HG03159 (cell line): ENCODE measurements around the gene FOXD2.
A peak's percentile ranks its signal among the peaks of the same experiment; 100 is the strongest.

Source experiments
- ATAC-seq: cut with Tn5 transposase; IDR thresholded peaks from one replicate; pipeline ENCODE4 v1.9.1; 2021; ENCODE audit warnings: mild to moderate bottlenecking, moderate library complexity; ENCODE audit not compliant: unreplicated experiment

FOXD2 gene

DNA sequence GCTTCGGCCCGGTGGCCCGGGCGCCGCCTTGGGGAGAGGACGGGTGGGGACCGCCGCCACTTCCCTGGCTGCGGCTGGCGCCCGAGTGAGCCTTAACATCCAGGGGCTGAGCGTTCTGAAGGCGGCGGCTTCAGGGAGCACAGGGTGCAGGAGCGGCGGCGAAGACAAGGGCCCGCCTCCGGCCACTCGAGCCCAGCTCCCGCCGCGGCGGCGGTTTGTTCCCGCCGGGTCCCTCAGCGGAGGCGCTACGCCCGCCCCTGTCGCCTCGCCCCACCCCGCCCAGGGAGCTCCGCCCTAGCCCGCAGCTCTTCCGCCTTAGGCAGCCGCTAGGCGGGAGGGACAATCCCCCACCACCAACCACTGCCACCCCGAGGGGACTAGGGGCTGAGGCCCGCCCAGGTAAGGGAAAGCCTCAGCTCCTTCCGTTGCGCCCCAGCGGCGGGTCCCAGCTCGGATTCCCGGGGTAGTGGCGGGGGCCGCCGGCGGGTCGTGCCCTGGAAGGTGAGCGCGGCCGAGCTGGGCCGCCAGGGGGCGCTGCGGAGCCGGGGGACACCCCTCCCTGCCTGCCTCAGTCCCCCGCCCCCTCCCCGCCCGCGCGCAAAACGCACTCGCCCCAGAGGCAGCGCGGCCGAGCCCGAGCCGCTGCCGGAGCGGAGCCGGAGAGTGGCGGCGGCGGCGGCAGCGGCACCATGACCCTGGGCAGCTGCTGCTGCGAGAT, at the start of gene FOXD2:
Gene FOXD2, plus strand, starts transcription at position 598 of the 718 bp plus-strand sequence. Its CDS starts 92 bp downstream, at position 690.
- ATAC-seq = peak; percentile 77

GRCh38 chr1:47388891-47389238, 49.0 kb upstream of the FOXD2 start:
- peak; percentile 77 for ATAC-seq

DNA sequence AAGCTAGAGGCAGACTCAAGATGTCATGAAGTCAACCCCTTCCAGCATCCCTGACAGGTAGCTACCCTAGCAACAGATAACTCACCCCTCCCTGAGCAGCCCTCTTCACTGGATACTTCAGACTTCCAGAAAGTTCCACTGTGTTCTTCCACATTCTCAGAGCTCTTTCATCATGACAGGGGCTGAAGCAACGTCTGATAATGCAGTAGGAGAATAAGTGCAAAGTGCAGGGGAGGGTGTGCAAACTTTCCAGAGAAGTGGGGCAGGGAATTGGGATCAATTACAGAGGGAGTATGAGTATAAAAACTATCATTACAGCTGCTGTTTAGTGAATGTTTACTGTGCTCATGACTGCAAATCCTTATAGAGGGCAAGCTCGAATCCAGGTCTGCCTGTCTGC, 48.1 kb upstream of the FOXD2 start:
- ATAC-seq = no peak

GRCh38 chr1:47390843-47391242, 47.0 kb upstream of the FOXD2 start:
- ATAC-seq = no peak

DNA sequence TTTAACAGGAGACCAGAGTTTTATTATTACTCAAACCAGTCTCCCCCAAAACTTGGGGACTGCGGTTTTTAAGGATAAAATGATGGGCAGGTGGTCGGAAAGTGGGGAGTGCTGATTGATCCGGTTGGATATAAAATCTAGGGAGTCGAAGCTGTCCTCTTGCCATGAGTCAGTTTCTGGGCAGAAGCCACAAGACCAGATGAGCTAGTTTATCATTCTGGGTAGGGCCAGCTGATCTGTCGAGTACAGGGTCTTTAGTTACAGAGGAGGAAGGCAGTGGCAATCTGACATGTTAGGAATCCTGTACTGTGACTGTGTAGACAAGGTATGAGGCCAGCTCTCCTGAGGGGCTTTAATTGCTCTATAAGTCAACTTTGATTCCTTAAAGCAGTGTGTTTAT, 44.7 kb upstream of the FOXD2 start:
- ATAC-seq = no peak

GRCh38 chr1:47395433-47395832, 42.4 kb upstream of the FOXD2 start:
- no peak for ATAC-seq

- no peak for ATAC-seq
These were observed 41.1 kb upstream of the FOXD2 start for GRCh38 chr1:47396671-47397196.

- no peak for ATAC-seq
These were observed 38.6 kb upstream of the FOXD2 start for GRCh38 chr1:47399138-47399845.

DNA sequence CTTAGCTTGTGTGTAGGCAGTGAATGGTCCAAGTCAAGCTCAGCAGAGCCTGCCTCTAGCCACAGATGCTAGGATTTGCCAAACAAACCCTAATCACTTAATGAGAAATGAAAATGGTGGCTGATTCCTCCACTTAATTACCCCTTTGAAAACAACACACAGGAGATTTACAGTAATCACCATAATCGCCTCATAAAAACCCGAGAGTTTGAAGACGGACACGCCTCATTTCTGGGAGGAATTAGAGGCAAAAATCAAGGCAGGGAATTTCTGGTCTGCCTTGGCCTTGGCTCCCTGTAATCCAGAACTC, 38.0 kb upstream of the FOXD2 start:
- no peak for ATAC-seq

DNA sequence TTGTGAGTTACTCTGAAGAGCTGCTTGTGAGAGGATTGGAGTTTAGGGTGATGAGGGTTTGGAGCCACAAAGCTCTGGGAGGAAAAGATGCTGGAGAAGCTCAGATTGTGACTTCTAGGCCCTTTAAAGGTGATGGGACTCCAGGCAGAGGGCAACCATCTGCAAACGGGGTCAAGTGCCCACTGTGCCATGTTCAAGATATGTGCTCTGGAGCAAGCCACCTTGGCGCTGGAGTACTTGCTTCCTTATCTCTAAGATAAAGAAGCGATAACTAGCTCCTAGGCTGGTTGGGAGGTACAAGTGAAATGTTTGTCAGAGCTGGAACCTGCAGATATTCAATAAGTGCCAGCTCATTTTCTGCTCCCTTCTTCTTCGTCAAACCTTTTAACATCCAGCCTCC, 36.1 kb upstream of the FOXD2 start:
- ATAC-seq = no peak

DNA sequence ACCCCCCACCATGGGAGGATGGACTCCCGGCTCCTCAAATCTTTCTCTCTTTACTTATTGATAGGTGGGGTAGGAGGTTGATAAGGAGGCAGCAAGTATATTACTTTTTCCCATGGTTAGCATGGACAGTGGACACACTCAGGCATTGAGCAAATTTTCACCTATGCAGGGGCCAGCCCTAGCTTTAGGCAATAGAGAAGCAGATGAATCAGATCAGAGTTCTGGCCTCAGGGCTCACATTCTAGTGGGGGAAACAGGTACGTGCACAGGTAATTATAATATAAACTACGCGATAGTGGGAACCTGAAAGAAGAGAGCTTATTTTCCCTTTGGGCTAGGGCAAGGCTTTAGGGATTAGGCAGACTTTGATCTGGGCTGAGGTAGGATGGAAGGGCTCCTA, 35.3 kb upstream of the FOXD2 start:
- ATAC-seq = no peak

DNA sequence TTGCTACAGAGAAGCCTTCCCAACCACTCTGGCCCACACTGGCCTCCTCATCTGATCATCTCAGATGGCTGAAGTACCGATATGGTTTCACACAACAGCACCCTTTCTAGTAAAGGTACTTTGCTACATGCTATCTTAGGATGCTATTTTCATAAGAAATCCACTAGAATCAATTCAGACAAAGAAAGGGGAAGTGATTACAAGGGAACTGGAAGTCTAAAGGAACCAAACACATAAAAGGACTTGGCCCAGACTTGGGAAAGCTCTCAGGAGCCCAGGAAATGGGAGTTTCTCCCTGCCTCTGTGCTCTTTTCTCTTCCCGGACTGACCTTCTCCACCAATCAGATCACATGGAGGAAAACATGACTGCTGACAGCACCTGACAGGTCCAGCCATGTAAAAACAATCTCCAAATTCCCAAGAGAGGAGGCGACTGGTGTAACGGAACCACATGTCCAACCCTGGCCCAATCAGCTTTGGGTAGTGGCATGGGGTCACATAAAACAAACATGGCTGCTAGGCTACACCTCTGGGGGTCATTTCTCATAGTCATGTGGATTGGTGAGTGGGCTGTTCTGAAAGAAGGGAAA, 34.4 kb upstream of the FOXD2 start:
- no peak for ATAC-seq

- no peak for ATAC-seq
These were observed 32.1 kb upstream of the FOXD2 start for GRCh38 chr1:47405697-47406096.

DNA sequence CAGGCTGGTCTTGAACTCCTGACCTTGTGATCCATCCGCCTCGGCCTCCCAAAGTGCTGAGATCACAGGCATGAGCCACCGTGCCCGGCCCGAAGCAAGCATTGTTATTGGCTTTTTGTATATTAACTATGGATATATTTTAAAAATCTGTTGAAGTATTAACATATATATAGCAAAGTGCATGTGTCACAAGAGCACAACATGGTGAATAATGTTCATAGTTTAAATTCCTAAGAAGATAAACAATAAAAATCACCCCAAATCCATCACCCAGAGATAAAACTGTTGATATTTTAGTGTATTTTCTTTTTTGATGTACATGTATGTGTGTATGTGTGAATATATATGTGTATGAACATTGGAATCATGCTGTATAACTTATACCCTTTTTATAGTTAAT, 30.9 kb upstream of the FOXD2 start:
- no peak for ATAC-seq

- ATAC-seq = no peak
These were observed 30.4 kb upstream of the FOXD2 start for GRCh38 chr1:47407481-47407880.

DNA sequence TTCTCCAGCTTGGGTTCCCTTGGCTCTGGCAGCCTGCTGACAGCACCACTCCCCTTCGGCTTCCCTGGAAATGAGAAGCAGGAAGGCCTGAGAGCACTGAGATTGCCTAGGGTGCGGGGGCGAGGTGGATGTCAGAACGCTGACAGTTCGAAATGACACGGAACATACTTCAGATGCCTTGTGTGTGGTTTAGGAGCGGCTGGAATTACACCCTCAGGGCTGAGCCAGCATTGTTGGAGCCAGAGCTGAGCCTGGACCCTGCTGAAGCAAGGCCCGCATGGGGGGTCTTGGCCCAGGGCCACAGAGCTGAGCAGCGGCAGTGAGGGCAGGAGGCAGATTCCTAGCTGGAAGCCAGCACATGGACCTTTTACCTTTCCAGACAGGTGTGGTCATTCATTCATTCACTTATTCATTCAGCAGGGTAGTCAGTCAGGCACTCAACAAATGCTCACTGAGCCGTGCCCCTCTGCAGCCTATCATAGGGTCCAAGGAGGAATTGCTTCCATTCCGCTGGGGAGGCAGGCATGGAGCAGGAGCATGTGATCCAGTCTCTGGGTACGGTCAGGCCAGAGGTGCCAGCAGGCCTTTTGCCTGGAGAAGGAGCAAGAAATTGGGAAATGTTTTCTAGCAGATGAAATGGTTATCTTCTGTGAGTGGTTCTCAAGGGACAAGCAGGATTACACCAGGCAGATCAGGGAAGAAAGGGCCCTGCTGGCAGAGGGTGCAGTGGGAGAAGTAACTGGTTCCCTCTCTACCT, 28.4 kb upstream of the FOXD2 start:
- no peak for ATAC-seq

GRCh38 chr1:47410068-47410455, 27.8 kb upstream of the FOXD2 start:
- ATAC-seq = no peak

DNA sequence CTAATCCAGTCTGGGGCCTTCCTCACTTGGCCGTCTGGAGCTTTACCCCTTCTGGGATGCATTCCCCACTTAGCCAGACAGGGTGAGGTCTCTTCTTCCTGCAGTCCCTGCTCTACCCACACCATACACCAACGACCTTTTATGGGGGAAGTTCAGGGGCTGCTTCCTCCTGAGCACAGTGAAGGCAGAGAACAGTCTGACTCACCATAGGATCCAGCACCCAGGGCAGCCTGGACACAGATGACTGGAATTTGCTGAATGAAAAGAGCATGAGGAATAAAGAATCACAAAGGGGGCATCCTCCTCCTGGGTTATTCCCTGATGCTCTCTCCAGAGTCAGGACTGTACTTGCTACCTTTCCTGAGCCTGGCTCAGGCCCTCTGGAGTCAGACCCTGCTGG, 26.4 kb upstream of the FOXD2 start:
- ATAC-seq = no peak

- no peak for ATAC-seq
These were observed 25.4 kb upstream of the FOXD2 start for GRCh38 chr1:47412437-47412836.

GRCh38 chr1:47415728-47416318, 22.0 kb upstream of the FOXD2 start, which contains the start of gene FOXE3:
Gene FOXE3, plus strand, starts transcription at chr1:47416285. Its CDS starts 31 bp downstream, at chr1:47416316.
- ATAC-seq = no peak
